WI38 (cell line): ENCODE measurements around the gene ACAP1.
"Not testable (repeated sequence)": the region's sequence is repeated elsewhere in the genome, so short reads cannot be mapped to it uniquely, and the experiment has no call there.

Source experiments
- H3K4me3 ChIP-seq: 2 replicates; pipeline ENCODE4 v1.5.1; 2011; ENCODE audit warnings: low read depth, mild to moderate bottlenecking, control low read depth, low read length
- TF ChIP-seq, protein P1 (sequence below): IDR thresholded peaks from 2 replicates; pipeline ENCODE4 v1.5.1; 2012; ENCODE audit warnings: low read depth, mild to moderate bottlenecking, control low read depth, low read length

The ACAP1 gene

DNA sequence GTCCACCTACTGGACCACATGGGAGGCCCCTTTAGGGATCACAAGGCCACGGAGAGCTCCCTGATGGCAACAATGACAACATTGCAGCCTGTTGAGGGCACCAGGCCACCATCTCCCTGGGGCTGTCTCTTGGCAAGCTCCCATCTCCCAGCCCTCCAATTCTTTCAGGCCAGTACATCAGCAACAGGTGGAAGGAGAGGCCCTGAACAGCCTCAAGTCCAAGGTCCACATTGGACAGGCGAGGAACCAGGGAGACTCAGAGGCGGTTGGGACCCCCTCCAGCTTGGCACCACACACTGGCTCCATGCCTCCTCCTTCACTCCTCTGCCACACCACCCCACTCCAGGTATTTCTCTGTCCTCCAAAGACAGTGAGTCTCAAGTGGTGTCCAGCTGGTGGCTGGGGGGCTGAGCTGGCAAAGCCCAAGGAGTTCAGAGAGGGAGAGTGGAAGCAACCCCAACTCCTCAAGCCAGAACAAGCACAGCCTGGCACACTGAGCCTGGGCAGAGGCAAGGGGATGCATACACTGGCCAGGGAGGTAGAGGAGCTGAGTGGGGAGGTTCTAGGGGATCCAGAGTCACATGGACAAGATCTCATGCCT, 1.3 kb upstream of the ACAP1 start:
- H3K4me3 ChIP-seq: no peak overlapping the region

DNA sequence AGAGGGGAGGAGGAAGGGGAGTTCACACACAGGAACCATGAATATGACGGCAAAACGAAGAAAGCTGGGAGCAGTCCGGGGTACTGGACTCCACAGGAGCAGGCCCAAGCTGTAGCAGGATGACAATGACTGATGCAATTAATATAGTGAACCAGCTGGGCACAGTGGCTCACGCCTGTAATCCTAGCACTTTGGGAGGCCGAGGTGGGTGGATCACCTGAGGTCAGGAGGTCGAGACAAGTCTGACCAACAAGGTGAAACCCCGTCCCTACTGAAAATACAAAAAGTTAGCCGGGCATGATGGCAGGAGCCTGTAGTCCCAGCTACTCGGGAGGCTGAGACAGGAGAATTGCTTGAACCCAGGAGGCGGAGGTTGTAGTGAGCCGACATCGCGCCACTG, 564 bp upstream of the ACAP1 start:
- not testable (repeated sequence) for H3K4me3 ChIP-seq

More for the DNA sequence above, 1.3 kb upstream of the ACAP1 start:
- TF ChIP-seq, protein P1, sequence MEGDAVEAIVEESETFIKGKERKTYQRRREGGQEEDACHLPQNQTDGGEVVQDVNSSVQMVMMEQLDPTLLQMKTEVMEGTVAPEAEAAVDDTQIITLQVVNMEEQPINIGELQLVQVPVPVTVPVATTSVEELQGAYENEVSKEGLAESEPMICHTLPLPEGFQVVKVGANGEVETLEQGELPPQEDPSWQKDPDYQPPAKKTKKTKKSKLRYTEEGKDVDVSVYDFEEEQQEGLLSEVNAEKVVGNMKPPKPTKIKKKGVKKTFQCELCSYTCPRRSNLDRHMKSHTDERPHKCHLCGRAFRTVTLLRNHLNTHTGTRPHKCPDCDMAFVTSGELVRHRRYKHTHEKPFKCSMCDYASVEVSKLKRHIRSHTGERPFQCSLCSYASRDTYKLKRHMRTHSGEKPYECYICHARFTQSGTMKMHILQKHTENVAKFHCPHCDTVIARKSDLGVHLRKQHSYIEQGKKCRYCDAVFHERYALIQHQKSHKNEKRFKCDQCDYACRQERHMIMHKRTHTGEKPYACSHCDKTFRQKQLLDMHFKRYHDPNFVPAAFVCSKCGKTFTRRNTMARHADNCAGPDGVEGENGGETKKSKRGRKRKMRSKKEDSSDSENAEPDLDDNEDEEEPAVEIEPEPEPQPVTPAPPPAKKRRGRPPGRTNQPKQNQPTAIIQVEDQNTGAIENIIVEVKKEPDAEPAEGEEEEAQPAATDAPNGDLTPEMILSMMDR: no peak

DNA sequence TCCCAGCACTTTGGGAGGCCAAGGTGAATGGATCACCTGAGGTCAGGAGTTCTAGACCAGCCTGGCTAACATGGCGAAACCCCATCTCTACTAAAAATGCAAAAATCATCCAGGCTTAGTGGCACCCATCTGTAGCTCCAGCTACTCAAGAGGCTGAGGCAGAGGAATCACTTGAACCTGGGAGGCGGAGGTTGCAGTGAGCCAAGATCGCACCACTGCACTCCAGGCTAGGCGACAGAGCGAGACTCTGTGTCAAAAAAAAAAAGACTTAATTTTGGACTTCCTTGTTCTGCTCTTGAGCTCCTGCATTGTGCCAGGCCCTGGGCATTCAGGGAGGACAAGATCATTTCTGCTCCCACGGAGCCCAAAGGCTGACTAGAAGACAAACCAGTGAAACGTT, 1.3 kb downstream of the ACAP1 start:
- not testable (repeated sequence) for H3K4me3 ChIP-seq

DNA sequence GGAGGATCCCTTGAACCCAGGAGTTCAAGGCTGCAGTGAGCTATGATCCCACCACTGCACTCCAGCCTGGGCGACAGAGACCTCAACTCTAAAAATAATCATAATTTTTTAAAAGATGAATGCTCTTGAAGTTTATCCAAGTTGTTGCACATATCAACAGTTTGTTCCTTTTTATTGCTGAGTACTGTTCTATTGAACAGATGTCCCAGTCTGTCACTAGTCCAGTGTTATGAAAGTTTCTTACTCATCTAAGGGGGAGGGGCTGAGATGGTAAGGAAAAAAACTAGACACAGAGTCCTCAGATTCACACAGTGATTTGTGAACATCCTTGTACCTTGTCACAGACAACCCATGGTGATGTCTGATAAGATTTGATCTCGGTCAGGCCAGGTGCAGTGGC, 3.9 kb downstream of the ACAP1 start:
- TF ChIP-seq, protein P1: no peak
- H3K4me3 ChIP-seq: no peak overlapping the region

DNA sequence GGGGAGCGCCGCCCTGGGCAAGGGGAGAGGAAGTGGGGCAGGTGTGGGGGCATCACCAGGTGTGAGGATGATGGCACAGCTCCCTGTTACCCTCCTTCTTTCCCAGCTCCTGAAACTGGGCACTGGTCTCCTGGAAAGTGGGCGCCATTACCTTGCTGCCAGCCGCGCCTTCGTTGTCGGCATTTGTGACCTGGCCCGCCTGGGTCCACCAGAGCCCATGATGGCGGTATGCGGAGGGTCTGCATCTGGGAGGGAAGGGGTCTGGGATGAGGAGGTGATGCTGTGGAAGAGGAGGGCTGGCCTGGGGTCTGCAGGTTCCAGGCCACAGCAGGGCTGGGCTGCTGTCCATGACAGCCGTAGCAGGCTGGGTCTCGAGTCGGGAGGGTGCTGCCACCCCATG, 5.5 kb downstream of the ACAP1 start:
- H3K4me3 ChIP-seq: no peak overlapping the region
- TF ChIP-seq, protein P1: no peak

DNA sequence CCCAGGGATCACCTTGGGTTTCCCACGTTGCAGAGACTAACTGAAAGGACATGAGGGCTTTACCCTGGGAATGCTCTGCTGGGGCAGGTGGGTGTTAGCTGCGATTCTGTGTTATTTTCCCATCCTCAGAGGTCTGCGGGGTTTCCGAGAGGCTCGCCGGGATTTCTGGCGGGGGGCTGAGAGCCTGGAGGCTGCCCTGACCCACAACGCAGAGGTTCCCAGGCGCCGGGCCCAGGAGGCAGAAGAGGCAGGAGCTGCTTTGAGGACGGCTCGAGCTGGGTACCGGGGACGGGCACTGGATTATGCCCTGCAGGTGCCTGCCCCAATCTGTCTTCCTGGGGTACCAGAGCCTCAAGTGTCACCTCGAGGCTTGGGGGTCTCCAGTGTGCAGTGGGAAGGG, 6.9 kb downstream of the ACAP1 start:
- TF ChIP-seq, protein P1: no peak
- no peak overlapping the region for H3K4me3 ChIP-seq

DNA sequence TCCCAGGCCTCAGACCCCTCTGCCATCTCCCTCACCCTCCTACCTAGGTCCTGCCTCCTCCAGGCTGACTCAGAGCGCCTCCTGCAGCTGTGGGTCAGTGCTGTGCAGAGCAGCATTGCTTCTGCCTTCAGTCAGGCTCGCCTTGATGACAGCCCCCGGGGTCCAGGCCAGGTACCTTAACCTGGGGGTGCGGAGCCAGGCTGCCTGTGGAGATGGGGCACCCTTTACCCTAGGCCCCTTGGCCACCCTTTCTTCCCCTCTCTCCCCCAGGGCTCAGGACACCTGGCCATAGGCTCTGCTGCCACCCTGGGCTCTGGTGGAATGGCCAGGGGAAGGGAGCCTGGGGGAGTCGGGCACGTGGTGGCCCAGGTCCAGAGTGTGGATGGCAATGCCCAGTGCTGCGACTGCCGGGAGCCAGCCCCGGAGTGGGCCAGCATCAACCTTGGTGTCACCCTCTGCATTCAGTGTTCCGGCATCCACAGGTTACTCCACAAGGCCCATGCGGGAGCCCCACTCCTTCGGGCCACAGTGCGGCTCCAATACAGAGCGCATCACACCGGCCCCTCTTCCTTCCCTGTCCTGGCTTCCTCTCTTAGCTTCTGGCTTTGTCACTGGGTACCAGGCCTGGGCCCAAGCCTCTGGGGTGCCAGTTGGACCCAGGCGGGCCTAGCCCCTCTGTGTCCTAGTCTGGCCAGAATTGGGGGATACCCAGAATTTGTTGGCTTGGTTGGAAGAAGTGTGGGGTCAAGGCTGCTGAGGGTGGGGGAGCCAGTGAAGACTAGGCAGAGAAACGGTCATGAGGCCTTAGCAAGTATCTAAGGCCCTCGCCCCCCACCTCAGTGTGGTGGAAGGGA, 10.7 kb downstream of the ACAP1 start:
- no peak overlapping the region for H3K4me3 ChIP-seq
- TF ChIP-seq, protein P1: no peak

DNA sequence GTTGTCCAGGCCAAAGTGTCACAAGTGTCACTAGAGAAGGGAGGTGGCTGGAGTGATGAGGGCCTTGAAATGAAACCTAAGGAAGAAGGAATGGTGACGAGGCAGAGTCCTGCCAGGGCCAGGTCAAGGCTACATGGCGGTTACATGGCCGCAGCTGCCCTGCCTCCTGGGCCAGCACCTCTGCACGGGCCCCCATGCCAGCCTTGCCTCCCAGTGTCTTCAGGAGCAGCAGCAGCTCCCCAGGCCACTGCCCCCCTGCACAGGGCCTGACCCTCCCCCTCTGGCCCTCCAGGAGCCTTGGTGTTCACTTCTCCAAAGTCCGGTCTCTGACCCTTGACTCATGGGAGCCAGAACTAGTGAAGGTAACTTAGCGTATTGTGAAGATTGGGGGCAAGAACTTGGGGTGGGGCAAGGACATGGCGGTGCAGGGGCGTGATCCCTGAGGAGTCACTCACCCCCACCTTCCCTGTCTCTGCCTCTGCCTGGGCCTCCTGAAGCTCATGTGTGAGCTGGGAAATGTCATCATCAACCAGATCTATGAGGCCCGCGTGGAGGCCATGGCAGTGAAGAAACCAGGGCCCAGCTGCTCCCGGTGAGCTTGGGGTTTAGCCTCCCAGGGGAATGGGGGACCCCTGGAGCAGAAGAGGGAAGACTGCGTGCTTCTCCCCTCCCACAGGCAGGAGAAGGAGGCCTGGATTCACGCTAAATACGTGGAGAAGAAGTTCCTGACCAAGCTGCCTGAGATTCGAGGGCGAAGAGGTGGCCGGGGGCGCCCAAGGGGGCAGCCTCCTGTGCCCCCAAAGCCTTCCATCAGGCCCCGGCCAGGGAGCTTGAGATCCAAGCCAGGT, 11.5 kb downstream of the ACAP1 start:
- no peak overlapping the region for H3K4me3 ChIP-seq

More for the DNA sequence above, 11.5 kb downstream of the ACAP1 start:
- TF ChIP-seq, protein P1: no peak
